Endothelial cell of umbilical vein (primary cell): ENCODE measurements around the gene LAMB4. TPM values are rescaled to one million over a fixed set of nuclear protein-coding genes. Genes with fewer than 3 reads are reported as not detected.

ENCODE experiments used
- BruUV-seq: library from RNA; stranded (reverse); fragments of 400-500 nt; replicated peaks from 2 replicates; lab custom pipeline; 2021; lab: Mats Ljungman, UMichigan
- CTCF ChIA-PET: fragments of 300-600, 350-600 bp; sonication (Branson Sonifier 250); formaldehyde crosslinking; loops from one replicate; lab custom pipeline; 2021; ENCODE audit warnings: antibody characterized with exemption, inconsistent platforms; lab: Charles Lee
- POLR2A ChIA-PET: fragments of 300-600, 350-600 bp; sonication (Branson Sonifier 250); formaldehyde crosslinking; loops from one replicate; lab custom pipeline; 2021; ENCODE audit warnings: antibody characterized with exemption, inconsistent platforms; lab: Charles Lee
- DNase-seq: peaks from one replicate; pipeline ENCODE4 v3.0.0-alpha.2; 2011; ENCODE audit warnings: low read depth, low spot score
- FAIRE-seq: peaks from 2 replicates; lab custom pipeline; 2011; peaks lifted over from hg19 to GRCh38; lab: Jason Lieb, UNC
- H2AFZ ChIP-seq: 2 replicates; pipeline ENCODE4 v1.6.0; 2012; ENCODE audit warnings: low read depth, low read length, control low read depth, inconsistent platforms
- H3K27ac ChIP-seq: 2 replicates; pipeline ENCODE4 v1.5.1; 2011; ENCODE audit warnings: low read depth, mild to moderate bottlenecking, control low read depth, low read length, moderate library complexity; ENCODE audit not compliant: insufficient read depth
- H3K27me3 ChIP-seq, 2 experiments: 2 replicates each; pipeline versions ENCODE4 v1.6.0 to v1.6.1; 2011; ENCODE audit warnings: low read length in 2 of 2, mixed read lengths in 1 of 2; ENCODE audit not compliant: control insufficient read depth in 2 of 2, insufficient read depth in 2 of 2
- H3K36me3 ChIP-seq, 2 experiments: 2 replicates in 1 of 2; 3 replicates in 1 of 2; pipeline ENCODE4 v1.5.1; 2011; ENCODE audit warnings: low read length in 2 of 2, mild to moderate bottlenecking in 1 of 2, moderate library complexity in 1 of 2; ENCODE audit not compliant: control insufficient read depth in 2 of 2, insufficient read depth in 2 of 2; ENCODE audit errors: extremely low read depth in 1 of 2
- H3K4me1 ChIP-seq: 3 replicates; pipeline ENCODE4 v1.5.1; 2011; ENCODE audit warnings: mild to moderate bottlenecking, low read length; ENCODE audit not compliant: control insufficient read depth, insufficient read depth; ENCODE audit errors: extremely low read depth
- H3K4me2 ChIP-seq: 2 replicates; pipeline ENCODE4 v1.6.1; 2011; ENCODE audit warnings: low read length, control low read depth, mixed read lengths; ENCODE audit not compliant: insufficient read depth
- H3K4me3 ChIP-seq, 3 experiments: fragments of 200-600 bp in 1 of 3; sonication (generic), shearing (Covaris generic) in 1 of 3; replicated peaks in 1 of 3; 2 replicates each; pipeline ENCODE4 v1.5.1; 2011 to 2016; ENCODE audit warnings: control low read depth in 3 of 3, low read length in 3 of 3, mild to moderate bottlenecking in 2 of 3, inconsistent platforms in 1 of 3, low read depth in 1 of 3, moderate library complexity in 1 of 3; ENCODE audit not compliant: insufficient read depth in 1 of 3
- H3K79me2 ChIP-seq: 2 replicates; pipeline ENCODE4 v1.6.0; 2012; ENCODE audit warnings: low read length, inconsistent platforms; ENCODE audit not compliant: control insufficient read depth, insufficient read depth
- H3K9ac ChIP-seq: replicated peaks from 2 replicates; pipeline ENCODE3; 2011; ENCODE audit warnings: low read length, control low read depth; ENCODE audit not compliant: insufficient read depth; ENCODE audit errors: extremely low read depth
- H3K9me1 ChIP-seq: replicated peaks from 3 replicates; pipeline ENCODE4 v1.6.0; 2011; ENCODE audit warnings: mild to moderate bottlenecking, low read length; ENCODE audit not compliant: control insufficient read depth, insufficient read depth; ENCODE audit errors: extremely low read depth
- H3K9me3 ChIP-seq: replicated peaks from 2 replicates; pipeline ENCODE4 v1.5.1; 2012; ENCODE audit warnings: low read length, inconsistent platforms; ENCODE audit not compliant: control insufficient read depth, insufficient read depth
- H4K20me1 ChIP-seq: replicated peaks from 2 replicates; pipeline ENCODE3; 2011; ENCODE audit warnings: mild to moderate bottlenecking, low read length; ENCODE audit not compliant: control insufficient read depth, insufficient read depth; ENCODE audit errors: extremely low read depth
- EZH2 ChIP-seq: IDR thresholded peaks from 2 replicates; pipeline ENCODE4 v1.6.1; 2012; ENCODE audit warnings: borderline replicate concordance, low read depth, mild to moderate bottlenecking, moderate library complexity, low read length, inconsistent platforms; ENCODE audit not compliant: severe bottlenecking
- FOS ChIP-seq: IDR thresholded peaks from 2 replicates; pipeline ENCODE4 v1.6.1; 2011; ENCODE audit warnings: mild to moderate bottlenecking, low read length, moderate library complexity, borderline replicate concordance; ENCODE audit not compliant: insufficient read depth
- GATA2 ChIP-seq: IDR thresholded peaks from 2 replicates; pipeline ENCODE4 v1.7.0; 2011; ENCODE audit warnings: low read depth, mild to moderate bottlenecking, moderate library complexity, mixed read lengths, low read length; ENCODE audit not compliant: insufficient read length, insufficient read depth
- JUN ChIP-seq: IDR thresholded peaks from 2 replicates; pipeline ENCODE4 v1.6.1; 2011; ENCODE audit warnings: borderline replicate concordance, low read depth; ENCODE audit not compliant: insufficient read length, insufficient read depth
- MYC ChIP-seq: IDR thresholded peaks from one replicate; pipeline ENCODE4 v1.6.1; 2011; ENCODE audit warnings: mild to moderate bottlenecking, low read depth, low read length
- POLR2A ChIP-seq: IDR thresholded peaks from 2 replicates; pipeline ENCODE4 v1.6.1; 2012; ENCODE audit warnings: low read depth, mild to moderate bottlenecking, control low read depth, low read length
- POLR2AphosphoS5 ChIP-seq: IDR thresholded peaks from 2 replicates; pipeline ENCODE4 v1.6.1; 2012; ENCODE audit warnings: low read depth, mild to moderate bottlenecking, control low read depth, low read length, moderate library complexity; ENCODE audit not compliant: insufficient read depth
- dilution Hi-C: fragments of 300-500 bp; cut with MboI; formaldehyde crosslinking; loops from one replicate; pipeline ENCODE4 v1.15.0; 2019; ENCODE audit warnings: low sequenced_read_pairs; ENCODE audit not compliant: extremely low pct_ligation_motif_present
- intact Hi-C: fragments of 100-400 bp; cut with micrococcal nuclease; formaldehyde crosslinking; loops from one replicate; pipeline ENCODE4 v1.10.0; 2022
- polyA plus RNA-seq, 4 experiments: library from polyadenylated mRNA; depleted of rRNA in 3 of 4; stranded (reverse) in 3 of 4; unstranded in 1 of 4; fragments of >200 nt; gene quantifications; 2 replicates each; pipeline versions ENCODE4 v1.2.1 to v1.2.3, GENCODE V29; 2011 to 2012; ENCODE audit warnings: missing spikeins in 1 of 4
- total RNA-seq: library from RNA; stranded (reverse); gene quantifications from 2 replicates; pipeline ENCODE4 v1.2.3, GENCODE V29; 2021
- TF ChIP-seq, protein P1 (sequence below), 2 donors: IDR thresholded peaks; 1 replicate in 1 of 2; 2 replicates in 1 of 2; pipeline ENCODE4 v1.5.1; 2011; ENCODE audit warnings: low read length in 2 of 2, mild to moderate bottlenecking in 2 of 2, moderate library complexity in 2 of 2, control low read depth in 1 of 2, inconsistent platforms in 1 of 2, low read depth in 1 of 2; ENCODE audit not compliant: insufficient read depth in 1 of 2; ENCODE audit errors: extremely low read depth in 1 of 2
- TF ChIP-seq, protein P2 (sequence below): IDR thresholded peaks from 2 replicates; pipeline ENCODE4 v1.6.1; 2011; ENCODE audit not compliant: insufficient read depth, insufficient read length

LAMB4 gene
- total and polyA plus RNA-seq, 2 donors (not counting 3 experiments of a cell fraction or from before 2014, with no cell fraction given): 0.15 to 0.20 TPM

DNA sequence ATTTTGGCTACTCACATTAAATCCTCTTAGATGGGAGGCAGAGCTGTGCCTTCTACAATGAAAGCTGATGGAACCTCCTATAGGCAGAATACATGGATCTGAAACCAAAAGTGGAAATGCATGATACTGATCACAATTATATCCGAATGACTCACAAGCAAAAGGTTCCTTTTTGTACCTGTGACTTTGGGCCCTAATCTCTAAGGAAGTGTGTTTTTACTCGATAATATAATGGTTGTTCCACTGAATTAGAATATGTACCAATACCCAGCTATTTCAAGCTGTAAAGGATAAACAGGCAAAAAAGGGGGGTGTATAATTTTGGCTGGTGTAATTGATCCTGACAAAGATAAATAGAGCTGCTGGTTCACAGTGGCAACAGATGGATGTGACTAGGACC, 109.6 kb downstream of the LAMB4 start:
- BruUV-seq: no TSS peak
- POLR2A ChIA-PET: no interaction called here
- peak; percentile 86 for DNase-seq
- TF ChIP-seq POLR2A (peak; percentile 13), EZH2 (no peak), GATA2 (peak; percentile 88), JUN (peak; percentile 77), FOS (peak; percentile 46), POLR2AphosphoS5 (no peak), MYC (no peak)
- TF ChIP-seq, protein P1, sequence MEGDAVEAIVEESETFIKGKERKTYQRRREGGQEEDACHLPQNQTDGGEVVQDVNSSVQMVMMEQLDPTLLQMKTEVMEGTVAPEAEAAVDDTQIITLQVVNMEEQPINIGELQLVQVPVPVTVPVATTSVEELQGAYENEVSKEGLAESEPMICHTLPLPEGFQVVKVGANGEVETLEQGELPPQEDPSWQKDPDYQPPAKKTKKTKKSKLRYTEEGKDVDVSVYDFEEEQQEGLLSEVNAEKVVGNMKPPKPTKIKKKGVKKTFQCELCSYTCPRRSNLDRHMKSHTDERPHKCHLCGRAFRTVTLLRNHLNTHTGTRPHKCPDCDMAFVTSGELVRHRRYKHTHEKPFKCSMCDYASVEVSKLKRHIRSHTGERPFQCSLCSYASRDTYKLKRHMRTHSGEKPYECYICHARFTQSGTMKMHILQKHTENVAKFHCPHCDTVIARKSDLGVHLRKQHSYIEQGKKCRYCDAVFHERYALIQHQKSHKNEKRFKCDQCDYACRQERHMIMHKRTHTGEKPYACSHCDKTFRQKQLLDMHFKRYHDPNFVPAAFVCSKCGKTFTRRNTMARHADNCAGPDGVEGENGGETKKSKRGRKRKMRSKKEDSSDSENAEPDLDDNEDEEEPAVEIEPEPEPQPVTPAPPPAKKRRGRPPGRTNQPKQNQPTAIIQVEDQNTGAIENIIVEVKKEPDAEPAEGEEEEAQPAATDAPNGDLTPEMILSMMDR (IDR thresholded peaks at IDR 0.05; ENCODE audit: extremely low read depth in 1 of 2, insufficient read depth in 1 of 2, low read depth in 1 of 2, low read length in 2 of 2): no peak
- TF ChIP-seq, protein P2, sequence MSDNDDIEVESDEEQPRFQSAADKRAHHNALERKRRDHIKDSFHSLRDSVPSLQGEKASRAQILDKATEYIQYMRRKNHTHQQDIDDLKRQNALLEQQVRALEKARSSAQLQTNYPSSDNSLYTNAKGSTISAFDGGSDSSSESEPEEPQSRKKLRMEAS: no peak
- Histone ChIP-seq H3K9me1 (no peaks in the 10 kb centered on the region), H2AFZ (no peak overlapping the region), H3K36me3 (no peaks in the 10 kb centered on the region), H3K4me3 (no peak overlapping the region), H3K79me2 (no peaks in the 10 kb centered on the region), H3K4me1 (peaks cover 51% of the 10 kb centered on the region), H3K27me3 (no peaks in the 10 kb centered on the region), H3K9me3 (no peaks in the 10 kb centered on the region), H3K9ac (no peak overlapping the region), H3K27ac (peak overlapping the region; percentile 38), H3K4me2 (peak overlapping the region; percentile 34), H4K20me1 (no peaks in the 10 kb centered on the region)
- FAIRE-seq: peak; percentile 67
- intact Hi-C loops (no loop called here), dilution Hi-C loops (no loop called here)
- CTCF ChIA-PET: interaction anchor here (1.0 to 9.6 kb wide), 5 partner anchors 21 to 126 kb away, joined by 3 to 284 read pairs (median 5); partner anchors contain the start of gene LAMB1
